ENCODE measurements around the gene SMG5.
"Not testable (repeated sequence)": the region's sequence is repeated elsewhere in the genome, so short reads cannot be mapped to it uniquely, and the experiment has no call there.

Gene SMG5

DNA sequence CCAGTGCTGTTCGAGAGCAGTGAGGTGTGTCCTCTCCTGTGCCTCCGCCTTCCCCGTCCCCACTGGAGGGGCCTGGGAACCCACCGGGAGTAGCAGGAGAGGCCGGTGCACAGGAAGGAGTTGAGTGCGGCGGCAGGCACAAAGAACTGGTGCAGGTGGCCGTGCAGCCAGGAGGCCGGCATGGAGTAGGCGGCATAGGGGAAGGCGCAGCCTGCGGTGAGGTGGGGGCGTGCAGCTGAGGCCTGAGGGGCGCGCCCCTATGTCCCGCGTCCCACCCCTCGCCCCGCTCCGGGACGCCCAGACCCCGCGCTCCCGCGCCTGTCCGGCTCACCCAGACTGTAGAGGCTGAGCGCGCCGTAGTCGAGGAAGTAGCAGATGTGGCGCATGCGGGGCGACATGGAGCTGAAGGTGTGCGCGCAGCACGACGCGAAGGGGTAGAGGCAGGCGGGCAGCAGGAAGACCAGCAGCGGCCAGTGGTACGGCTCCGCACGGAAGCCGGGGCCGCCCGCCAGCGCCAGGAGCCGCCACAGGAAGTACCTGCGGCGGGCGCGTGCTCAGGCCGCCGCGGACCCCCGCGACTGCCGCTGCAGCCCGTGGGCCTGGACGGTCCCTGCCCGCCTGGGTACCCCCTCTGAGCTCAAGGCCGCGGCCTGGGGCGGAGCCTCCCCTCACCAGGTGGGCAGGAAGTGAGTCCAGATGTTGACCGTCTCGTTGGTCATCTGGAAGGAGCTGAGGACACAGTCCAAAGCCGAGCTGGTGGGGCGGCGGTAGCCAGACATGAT, 37.0 kb downstream of the SMG5 start:
- DNase-seq (ENCODE audit: low read depth), result peak; percentile 43

DNA sequence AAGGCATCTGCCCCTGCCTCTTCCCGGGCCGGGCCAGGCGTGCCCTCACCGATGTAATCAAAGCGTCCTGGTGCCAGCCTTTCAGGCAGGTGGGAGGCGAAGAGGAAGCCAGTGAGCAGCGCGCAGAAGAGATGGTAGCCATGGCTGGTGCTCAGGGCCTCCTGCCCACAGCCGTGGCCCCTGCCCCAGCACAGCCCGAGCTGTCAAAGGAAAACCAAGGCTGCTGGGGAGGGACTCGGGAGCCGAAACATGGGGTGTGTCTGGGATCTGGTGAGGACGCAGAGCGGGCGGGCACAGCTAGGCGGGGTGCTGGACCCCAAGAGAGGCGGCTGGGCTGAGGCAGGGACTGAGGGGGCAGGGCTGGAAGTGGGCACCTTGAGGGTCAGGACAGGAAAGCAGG, 37.9 kb downstream of the SMG5 start:
- no peak for DNase-seq (ENCODE audit: low read depth)

DNA sequence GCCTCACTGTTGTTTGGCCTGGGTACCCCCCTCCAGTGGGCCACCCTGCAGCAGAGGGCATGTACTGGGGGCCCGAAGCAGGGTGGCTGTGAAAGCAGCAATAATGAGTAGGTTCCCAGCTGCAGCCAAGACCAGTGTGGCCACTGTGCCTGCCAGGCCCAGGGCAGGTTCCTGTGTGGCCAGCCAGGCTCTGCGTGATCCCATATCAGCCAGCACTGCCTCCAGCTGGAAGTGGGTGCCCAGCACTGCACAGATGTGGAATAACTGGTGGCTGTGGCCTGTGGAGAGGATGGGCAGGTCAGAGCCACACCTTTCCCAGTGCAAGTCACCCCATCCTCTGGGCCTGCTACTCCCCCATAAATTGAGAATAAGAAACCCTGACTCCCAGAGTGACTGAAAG, 38.5 kb downstream of the SMG5 start:
- DNase-seq (ENCODE audit: low read depth), result no peak

DNA sequence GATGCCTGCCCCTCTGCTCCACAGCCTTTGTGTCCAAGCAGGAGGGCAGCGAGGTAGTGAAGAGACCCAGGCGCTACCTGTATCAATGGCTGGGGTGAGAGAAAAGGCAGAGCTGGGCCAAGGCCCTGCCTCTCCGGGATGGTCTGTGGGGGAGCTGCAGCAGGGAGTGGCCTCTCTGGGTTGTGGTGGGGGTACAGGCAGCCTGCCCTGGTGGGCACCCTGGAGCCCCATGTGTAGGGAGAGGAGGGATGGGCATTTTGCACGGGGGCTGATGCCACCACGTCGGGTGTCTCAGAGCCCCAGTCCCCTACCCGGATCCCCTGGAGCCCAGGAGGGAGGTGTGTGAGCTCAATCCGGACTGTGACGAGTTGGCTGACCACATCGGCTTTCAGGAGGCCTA, 39.9 kb downstream of the SMG5 start:
- no peak for DNase-seq (ENCODE audit: low read depth)

DNA sequence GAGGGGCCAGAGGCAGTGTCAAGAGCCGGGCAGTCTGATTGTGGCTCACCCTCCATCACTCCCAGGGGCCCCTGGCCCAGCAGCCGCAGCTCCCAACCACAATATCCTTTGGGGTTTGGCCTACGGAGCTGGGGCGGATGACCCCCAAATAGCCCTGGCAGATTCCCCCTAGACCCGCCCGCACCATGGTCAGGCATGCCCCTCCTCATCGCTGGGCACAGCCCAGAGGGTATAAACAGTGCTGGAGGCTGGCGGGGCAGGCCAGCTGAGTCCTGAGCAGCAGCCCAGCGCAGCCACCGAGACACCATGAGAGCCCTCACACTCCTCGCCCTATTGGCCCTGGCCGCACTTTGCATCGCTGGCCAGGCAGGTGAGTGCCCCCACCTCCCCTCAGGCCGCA, 40.7 kb downstream of the SMG5 start, which contains the start of gene BGLAP:
Gene BGLAP, plus strand, starts transcription at position 259 of the 400 bp plus-strand sequence. Its CDS starts 48 bp downstream, at position 307.
- DNase-seq (ENCODE audit: low read depth), result no peak

DNA sequence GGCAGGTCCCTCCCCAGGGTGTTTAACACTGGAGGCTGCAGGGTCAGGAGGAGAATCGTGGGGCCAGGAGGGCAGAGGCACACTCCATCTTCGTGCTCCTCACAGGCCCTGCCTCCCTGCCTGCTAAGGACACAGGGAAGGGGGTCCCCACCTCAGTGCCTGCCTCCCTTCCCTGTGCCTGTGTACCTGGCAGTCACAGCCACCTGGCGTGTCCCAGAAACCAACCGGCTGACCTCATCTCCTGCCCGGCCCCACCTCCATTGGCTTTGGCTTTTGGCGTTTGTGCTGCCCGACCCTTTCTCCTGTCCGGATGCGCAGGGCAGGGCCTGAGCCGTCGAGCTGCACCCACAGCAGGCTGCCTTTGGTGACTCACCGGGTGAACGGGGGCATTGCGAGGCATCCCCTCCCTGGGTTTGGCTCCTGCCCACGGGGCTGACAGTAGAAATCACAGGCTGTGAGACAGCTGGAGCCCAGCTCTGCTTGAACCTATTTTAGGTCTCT, 41.3 kb downstream of the SMG5 start:
- DNase-seq (ENCODE audit: low read depth), result peak; percentile 65

DNA sequence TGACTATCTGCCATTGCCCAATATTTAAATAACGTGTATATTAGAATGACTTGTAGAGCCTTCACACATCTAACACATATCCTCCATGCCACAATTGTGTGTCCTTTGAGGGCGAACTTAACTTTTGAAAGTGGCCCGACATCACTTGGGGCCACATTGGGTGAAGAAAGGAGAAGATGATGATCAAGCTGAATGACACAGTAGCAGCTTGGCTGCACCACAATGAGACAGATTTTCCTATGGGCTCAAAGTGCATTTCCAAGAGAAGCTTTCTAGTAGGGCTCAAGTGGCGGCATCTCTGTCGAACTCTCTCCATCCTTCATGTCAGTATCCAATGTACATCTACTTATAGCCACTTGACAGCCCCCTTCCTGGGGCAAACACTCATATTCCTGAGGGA, 44.4 kb downstream of the SMG5 start:
- no peak for DNase-seq (ENCODE audit: low read depth)

DNA sequence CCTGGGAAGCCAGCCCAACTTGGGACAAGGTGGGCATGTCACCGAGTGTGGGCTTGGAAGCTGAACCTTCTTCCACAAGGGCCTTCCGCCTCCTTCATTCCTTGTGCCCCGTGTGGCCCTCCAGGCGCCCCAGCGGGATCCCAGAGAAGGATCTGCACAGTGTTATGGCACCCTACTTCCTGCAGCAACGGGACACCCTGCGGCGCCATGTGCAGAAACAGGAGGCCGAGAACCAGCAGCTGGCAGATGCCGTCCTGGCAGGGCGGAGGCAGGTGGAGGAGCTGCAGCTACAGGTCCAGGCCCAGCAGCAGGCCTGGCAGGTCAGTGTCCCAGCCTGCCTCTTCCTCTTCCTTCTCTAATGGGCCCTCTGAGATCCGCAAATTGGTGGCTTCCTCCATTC, 46.5 kb downstream of the SMG5 start:
- no peak for DNase-seq (ENCODE audit: low read depth)

DNA sequence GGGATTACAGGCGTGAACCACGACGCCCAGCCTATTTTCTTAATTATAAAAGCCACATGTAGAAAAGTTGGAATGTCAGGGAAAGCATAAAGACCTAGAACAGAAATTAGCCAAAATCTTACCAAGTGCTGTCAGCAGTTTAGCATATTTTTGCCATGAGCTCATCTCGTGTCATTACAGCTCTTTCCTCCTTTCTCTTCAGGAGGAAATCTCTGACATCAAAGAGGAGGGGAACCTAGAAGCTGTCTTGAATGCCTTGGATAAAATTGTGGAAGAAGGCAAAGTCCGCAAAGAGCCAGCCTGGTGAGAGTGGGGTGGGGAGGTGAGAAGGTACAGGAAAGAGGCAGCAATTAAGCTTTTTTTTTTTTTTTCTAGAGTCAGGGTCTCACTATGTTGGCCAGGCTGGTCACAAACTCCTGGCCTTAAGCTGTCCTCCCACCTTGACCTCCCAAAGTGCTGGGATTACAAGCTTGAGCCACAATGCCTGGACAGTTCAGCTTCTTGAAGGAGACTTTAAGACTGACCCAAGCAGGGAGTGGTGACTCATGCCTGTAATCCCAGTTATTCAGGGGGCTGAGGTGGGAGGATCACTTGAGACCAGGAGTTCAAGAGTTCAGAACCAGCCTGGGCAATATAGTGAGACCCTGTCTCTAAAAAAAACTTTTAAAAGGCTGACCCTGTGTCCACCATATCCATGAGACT, 49.0 kb downstream of the SMG5 start:
- DNase-seq (ENCODE audit: low read depth), result peak; percentile 92

DNA sequence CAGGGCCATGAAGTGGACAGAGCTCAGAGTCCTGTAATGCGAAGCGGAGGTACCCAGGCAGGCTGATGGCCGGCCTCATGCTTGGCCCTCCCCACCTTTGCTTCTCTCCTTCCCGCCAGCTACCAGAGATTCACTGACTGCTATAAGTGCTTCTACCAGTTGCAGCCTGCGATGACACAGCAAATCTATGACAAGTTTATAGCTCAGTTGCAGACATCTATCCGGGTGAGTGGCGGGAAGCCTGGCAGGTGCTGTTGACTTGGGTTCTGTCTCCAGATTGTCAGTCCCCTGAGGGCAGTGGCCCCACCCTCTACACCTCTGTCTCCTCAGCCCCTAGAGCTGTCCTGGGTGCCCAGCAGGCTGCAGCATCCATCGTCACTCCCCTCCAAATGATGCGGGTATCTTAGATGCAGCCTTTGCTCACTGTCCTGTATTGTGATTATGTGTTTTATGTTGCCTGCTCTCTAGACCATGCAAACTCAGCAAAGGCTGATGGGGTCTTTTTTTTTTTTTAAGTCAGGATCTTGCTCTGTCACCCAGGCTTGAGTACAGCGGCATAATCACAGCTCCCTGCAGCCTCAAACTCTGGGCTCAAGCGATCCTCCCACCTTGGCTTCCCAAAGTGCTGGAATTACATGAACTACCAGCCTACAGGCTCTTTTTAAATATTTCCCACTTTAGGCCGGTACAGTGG, 50.3 kb downstream of the SMG5 start:
- DNase-seq (ENCODE audit: low read depth), result no peak

DNA sequence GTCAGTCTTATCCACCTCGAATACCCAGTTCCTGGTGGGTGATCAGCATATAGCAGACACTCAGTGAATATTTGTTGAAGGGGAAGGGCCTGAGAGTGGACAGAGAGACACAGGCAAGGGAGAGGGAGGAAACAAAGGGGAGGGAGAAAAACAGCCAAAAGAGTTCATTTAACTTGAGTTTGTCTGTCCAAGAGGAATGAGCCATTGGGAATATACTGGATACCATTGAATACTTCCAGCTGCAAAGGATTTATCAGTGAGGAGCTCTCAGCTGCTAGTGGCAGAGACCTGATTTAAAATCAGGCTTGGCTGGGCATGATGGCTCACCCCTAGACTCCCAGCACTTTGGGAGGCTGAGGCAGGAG, 52.2 kb downstream of the SMG5 start:
- DNase-seq (ENCODE audit: low read depth), result no peak

DNA sequence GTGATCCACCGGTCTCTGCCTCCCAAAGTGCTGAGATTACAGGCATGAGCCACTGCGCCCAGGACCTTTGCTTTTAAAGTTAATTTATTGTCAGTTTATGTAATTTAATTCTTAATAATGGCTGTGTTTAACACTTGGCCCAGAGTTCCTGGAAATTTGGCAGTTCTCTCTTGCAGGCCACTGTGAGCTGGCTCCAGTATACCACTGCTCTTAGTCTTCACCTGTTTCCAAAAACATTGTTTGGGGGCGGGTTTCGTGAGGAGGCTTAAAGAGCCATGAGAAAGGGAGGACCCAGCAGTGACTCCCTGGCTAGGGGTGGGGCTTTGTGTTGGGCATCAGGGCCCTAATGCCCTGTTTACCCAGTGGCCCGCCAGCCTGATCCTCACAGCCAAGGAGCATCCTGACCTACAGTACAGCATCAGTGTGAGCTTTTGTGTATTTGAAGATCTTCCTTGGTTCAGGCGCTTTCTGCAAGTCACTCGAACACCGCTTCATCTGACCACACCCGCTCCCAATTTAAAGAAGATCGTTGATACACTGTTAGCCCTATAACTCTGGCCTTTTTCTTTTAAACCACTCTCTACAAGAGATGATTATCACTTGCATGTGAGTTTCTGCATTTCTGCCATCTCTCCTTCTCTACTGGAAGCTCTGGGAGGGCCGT, 52.7 kb downstream of the SMG5 start:
- no peak for DNase-seq (ENCODE audit: low read depth)

DNA sequence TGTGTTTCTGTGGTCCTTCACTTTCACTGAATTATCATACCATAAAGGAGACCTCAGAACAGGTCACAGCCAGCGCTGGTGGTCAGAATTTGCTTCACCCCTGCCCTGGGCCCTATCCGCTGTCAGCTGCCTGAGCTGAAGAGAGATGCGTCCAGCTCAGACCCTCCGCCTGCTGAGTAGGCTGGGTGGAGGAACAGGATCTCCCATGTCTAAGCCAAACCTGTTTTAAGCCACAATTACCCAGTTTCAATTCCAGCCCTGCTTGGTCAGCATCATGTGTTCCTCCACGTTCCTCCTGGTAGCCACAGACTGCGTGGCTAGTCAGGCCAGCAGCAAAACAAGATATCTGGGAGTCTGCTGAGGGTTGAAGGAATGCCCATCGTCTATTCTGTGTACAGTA, 54.1 kb downstream of the SMG5 start:
- DNase-seq (ENCODE audit: low read depth), result no peak

DNA sequence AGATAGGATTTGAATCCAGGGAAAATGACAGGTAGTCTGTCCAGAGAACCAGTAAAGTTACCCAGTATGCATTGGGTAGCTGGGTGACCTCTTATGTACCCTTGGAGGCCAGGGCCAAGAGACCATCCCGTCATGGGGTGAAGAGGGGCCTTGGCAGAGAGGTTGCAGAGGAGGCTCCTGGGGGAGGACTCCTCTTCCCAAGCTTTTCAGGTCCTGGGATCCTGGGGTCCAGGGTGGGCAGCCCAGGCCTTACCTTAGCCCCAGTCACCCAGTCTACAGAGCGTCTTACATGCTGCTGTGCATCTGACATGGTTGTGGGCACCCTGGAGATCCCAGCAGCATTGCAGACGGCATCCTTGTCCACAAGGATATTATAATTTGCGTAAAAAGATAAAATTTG, 55.8 kb downstream of the SMG5 start:
- no peak for DNase-seq (ENCODE audit: low read depth)

DNA sequence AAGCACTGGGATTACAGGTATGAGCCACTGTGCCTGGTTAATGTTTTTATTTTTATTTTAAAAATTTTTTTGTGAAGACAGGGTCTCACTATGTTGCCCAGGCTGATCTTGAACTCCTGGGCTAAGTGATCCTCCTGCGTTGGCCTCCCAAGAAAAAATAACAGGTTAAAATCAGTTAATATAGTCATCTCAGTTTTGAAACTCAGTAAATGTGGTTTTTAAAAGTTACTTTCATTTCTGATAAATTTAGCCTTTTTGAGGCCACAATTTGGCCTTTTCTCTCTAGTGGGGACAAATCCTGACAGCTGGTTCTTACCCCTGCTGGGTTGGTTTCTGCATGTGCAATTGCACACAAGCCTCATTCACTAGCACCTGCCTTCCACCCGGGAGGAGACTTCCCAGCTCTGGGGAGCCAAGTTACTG, 56.5 kb downstream of the SMG5 start:
- no peak for DNase-seq (ENCODE audit: low read depth)

DNA sequence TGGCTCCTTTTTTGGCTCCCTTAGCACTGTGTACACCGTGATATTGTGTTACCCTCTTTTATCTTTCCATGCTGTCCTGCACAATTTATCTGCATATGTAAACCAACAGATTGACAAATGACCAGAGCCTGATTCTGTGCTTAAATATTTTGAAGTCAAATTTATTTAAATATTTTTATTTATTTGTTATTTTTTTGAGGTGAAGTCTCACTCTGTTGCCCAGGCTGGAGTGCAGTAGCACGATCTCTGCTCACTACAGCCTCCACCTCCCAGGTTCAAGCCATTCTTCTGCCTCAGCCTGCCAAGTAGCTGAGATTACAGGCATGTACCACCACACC, 57.0 kb downstream of the SMG5 start:
- no peak for DNase-seq (ENCODE audit: low read depth)

DNA sequence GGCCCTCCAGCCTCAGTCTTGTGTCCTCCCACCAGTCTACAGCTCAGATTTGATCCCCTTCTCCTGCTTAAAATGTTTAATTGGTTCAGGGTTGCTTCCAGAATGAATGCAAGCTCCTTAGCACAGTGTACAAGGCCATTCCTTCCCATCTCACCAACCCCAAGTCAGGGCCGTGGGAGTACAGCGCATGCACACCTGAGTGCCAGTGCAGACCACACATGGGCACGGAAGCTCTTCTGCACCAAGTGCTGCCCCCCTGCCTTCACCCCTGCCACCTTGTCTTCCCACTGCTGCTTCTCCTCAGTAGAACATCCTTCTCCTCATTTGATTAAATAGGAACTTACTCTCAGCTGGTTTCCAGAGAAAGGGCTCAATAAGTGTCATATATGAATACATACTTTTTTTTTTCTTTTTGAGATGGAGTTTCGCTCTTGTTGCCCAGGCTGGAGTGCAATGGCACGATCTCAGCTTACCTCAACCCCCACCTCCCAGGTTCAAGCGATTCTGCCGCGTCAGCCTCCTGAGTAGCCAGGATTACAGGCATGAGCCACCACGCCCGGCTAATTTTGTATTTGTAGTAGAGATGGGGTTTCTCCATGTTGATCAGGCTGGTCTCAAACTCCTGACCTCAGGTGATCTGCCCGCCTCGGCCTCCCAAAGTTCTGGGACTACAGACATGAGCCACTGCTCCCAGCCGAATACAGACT, 60.5 kb downstream of the SMG5 start:
- no peak for DNase-seq (ENCODE audit: low read depth)

DNA sequence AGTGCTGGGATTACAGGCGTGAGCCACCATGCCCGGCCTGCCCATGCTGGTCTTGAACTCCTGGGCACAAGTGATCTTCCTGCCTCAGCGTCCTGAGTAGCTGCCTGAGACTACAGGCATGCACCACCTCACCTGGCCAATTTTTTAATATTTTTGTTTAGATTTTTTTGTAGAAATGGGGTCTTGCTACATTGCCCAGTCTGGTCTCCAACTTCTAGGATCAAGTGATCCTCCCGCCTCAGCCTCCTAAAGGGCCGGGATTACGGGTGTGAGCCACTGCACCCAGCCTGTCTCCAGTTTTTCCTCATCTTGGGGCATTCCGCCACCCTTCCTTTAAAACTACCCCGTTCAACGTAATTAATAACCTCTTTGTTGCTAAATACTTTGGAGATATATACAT, 62.4 kb downstream of the SMG5 start:
- DNase-seq (ENCODE audit: low read depth), result no peak

DNA sequence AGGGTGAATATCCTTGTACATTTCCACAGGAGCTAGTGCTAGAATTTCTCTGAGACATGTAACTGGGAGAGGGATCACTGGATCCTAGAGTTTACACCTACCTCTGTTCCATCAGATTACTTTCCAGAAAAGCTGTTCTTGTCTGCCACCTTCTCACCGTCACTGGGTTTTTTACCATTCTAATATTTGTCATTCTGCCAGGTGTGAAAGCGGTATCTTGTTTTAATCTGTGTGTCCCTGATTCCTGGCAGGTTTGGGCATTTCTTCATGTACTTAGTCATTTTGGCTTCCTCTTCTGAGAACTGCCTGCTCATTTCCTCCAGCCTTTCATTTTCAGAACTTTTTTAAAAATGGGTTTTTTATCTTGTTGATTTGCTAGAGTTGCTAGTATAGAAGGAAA, 64.8 kb downstream of the SMG5 start:
- DNase-seq (ENCODE audit: low read depth), result peak; percentile 38

DNA sequence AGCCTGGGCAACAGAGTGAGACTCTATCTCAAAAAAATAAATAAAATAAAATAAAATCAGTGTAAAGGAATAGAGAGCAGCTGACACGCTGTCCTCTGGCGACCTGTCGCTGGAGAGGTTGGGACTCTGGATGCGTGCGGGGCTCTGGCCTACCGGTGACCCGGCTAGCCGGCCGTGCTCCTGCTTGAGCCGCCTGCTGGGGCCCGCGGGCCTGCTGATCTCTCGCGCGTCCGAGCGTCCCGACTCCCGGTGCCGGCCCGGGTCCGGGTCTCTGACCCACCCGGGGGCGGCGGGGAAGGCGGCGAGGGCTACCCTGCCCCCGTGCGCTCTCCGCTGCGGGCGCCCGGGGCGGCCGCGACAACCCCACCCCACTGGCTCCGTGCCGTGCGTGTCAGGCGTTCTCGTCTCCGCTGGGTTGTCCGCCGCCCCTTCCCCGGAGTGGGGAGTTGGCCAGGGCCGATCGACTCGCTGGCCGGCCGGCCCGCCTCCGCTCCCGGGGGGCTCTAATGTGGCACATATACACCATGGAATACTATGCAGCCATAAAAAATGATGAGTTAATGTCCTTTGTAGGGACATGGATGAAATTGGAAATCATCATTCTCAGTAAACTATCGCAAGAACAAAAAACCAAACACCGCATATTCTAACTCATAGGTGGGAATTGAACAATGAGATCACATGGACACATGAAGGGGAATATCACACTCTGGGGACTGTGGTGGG, 66.1 kb downstream of the SMG5 start:
- DNase-seq (ENCODE audit: low read depth), result not testable (repeated sequence)

All from EH (cell line).